DOHH2 (cell line): Measurements from ENCODE around the gene STK36.

Source experiments
- EZH2phosphoT487 ChIP-seq: fragments of 200-600 bp; sonication (generic); IDR thresholded peaks from 2 replicates; pipeline ENCODE4 v1.6.1; 2017; ENCODE audit warnings: borderline replicate concordance, mild to moderate bottlenecking, antibody characterized with exemption, low read length, moderate library complexity, mixed read lengths
- TF ChIP-seq, protein P1 (sequence below): fragments of 200-600 bp; sonication (generic); IDR thresholded peaks from one replicate; pipeline ENCODE4 v1.5.1; 2014; ENCODE audit warnings: antibody characterized with exemption, mild to moderate bottlenecking, low read depth, low read length; ENCODE audit not compliant: poor library complexity, severe bottlenecking

DNA sequence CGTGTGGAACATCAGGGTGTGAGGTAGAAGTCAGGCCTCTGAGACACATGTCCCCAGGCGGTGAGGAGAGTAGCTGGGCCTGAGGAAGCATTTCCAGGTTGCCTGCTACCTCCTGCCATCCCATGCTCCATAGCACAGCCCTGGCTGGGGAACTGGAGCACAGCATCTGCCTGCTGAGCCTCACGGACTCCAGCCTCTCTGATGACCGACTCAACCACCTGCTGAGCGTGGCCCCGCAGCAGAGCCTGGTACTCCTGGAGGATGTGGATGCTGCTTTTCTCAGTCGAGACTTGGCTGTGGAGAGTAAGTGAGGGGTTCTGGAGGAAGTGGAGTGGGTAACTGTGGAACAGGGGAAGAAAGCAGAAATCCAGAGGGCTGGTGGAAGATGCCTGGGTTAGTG is 9.5 kb upstream of the STK36 start:
- TF ChIP-seq, protein P1, sequence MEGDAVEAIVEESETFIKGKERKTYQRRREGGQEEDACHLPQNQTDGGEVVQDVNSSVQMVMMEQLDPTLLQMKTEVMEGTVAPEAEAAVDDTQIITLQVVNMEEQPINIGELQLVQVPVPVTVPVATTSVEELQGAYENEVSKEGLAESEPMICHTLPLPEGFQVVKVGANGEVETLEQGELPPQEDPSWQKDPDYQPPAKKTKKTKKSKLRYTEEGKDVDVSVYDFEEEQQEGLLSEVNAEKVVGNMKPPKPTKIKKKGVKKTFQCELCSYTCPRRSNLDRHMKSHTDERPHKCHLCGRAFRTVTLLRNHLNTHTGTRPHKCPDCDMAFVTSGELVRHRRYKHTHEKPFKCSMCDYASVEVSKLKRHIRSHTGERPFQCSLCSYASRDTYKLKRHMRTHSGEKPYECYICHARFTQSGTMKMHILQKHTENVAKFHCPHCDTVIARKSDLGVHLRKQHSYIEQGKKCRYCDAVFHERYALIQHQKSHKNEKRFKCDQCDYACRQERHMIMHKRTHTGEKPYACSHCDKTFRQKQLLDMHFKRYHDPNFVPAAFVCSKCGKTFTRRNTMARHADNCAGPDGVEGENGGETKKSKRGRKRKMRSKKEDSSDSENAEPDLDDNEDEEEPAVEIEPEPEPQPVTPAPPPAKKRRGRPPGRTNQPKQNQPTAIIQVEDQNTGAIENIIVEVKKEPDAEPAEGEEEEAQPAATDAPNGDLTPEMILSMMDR: no peak
- TF ChIP-seq EZH2phosphoT487: no peak
